Heart left ventricle (tissue), 16 donors: ENCODE results near the gene TMEM132D. TPM values are rescaled to one million over a fixed set of nuclear protein-coding genes. Genes with fewer than 3 reads are reported as not detected.

Experiments
- ATAC-seq, 4 donors: fragments of 200-7000 bp; cut with Tn5 transposase; one replicate each; pipeline ENCODE4 v1.9.1; 2020 to 2022; ENCODE audit warnings: moderate library complexity in 4 of 4, mild to moderate bottlenecking in 3 of 4, moderate number of reproducible peaks in 1 of 4
- DNase-seq, 5 donors: peaks; one replicate each; pipeline ENCODE4 v3.0.0-alpha.2; 2020
- H3K27ac ChIP-seq, 12 donors: fragments of 200-600 bp; sonication (generic) in 4 of 12; one replicate each; pipeline versions ENCODE4 v1.5.0 to v1.8.0; 2016 to 2022; ENCODE audit warnings: mild to moderate bottlenecking in 2 of 12
- H3K27me3 ChIP-seq, 9 donors: fragments of 200-600 bp; sonication (generic) in 2 of 9; one replicate each; pipeline versions ENCODE4 v1.5.1 to v1.8.0; 2016 to 2022; ENCODE audit warnings: mild to moderate bottlenecking in 3 of 9
- H3K36me3 ChIP-seq, 9 donors: fragments of 200-600 bp; sonication (generic) in 2 of 9; one replicate each; pipeline versions ENCODE4 v1.5.0 to v1.8.0; 2018 to 2022; ENCODE audit warnings: mild to moderate bottlenecking in 2 of 9
- H3K4me1 ChIP-seq, 12 donors: fragments of 200-600 bp; sonication (generic) in 4 of 12; one replicate each; pipeline versions ENCODE4 v1.5.0 to v1.8.0; 2016 to 2022; ENCODE audit warnings: mild to moderate bottlenecking in 3 of 12
- H3K4me3 ChIP-seq, 12 donors: fragments of 200-600 bp; sonication (generic) in 4 of 12; one replicate each; pipeline versions ENCODE4 v1.5.0 to v1.8.0; 2017 to 2022; ENCODE audit warnings: mild to moderate bottlenecking in 9 of 12, moderate library complexity in 4 of 12
- H3K9me3 ChIP-seq, 12 donors: fragments of 200-600 bp; sonication (generic) in 4 of 12; one replicate each; pipeline versions ENCODE4 v1.5.0 to v1.8.0; 2016 to 2022; ENCODE audit warnings: mild to moderate bottlenecking in 1 of 12
- CTCF ChIP-seq, 12 donors: fragments of 200-600 bp; sonication (generic) in 4 of 12; IDR thresholded peaks; one replicate each; pipeline versions ENCODE4 v1.5.0 to v1.8.0; 2018 to 2022; ENCODE audit warnings: antibody characterized with exemption in 12 of 12, mild to moderate bottlenecking in 5 of 12
- POLR2A ChIP-seq, 2 donors: fragments of 450-650 bp; IDR thresholded peaks; one replicate each; pipeline ENCODE4 v1.6.1; 2017; ENCODE audit warnings: antibody characterized with exemption in 2 of 2, mild to moderate bottlenecking in 2 of 2, moderate library complexity in 2 of 2
- WGBS, 4 donors: extraction: QIAGEN DNeasy Blood & Tissue Kit in 2 of 4; methylation state at CpG; one replicate each; pipeline versions ENCODE4 v1.1.5 to v1.1.7; 2013 to 2018; 5-methylcytosine and 5-hydroxymethylcytosine counted together
- intact Hi-C, 10 donors: fragments of 100-400 bp; cut with DNase I; formaldehyde crosslinking; loops; one replicate each; pipeline versions ENCODE4 v1.11.1 to v1.14.2; 2022
- polyA plus RNA-seq, 2 donors: library from polyadenylated mRNA; stranded (reverse); fragments of 200-250 nt; gene quantifications; one replicate each; pipeline ENCODE4 v1.2.3, GENCODE V29; 2013
- total RNA-seq, 9 donors: library from RNA; depleted of rRNA in 2 of 9; stranded (reverse); fragments of >200 nt in 2 of 9; fragmentation: NEBNext Ultra II Directional in 3 of 9; extraction: Animal tissue kit (Norgen Biotek cat#: 25700) in 3 of 9; gene quantifications; one replicate each; pipeline versions ENCODE4 v1.1.0 to v1.2.4, GENCODE V29; 2016 to 2023
- donor health status: ischemic (EF 13 %, LVEDD 7.1; RV severe dilation, severe dysfunction).
- donor health status: healthy with polysubstance abuse.
- donor health status: DM: no; HTN: yes; CAD: no.
- donor health status: DM: no; HTN: no; CAD: no.
- donor health status: ischemic (EF 25% LVEDD 6.9; RV normal size, moderate dysfunction).
- donor health status: ischemic (EF 25% LVEDD 5.7; RV mildly dilated, moderate dysfunction).
- donor health status: healthy.
- donor health status: DM: yes; HTN: yes; CAD: no.
- donor health status: ischemic (EF 35%, LVEDD 5.7; RV mildly dilated, moderate dysfunction).
- donor health status: nonischemic (EF 11% LVEDD 7.7; RV severe dilation, severe dysfunction).
- donor health status: DM: yes; HTN: yes; CAD: no.
- donor health status: PGD.
- donor health status: ischemic (EF 29% LVEDD 5.4; RV normal size, mild dysfunction).
- donor health status: nonischemic (EF 23%, LVEDD 6.1; RV moderate dilation, normal function).

The TMEM132D gene
- total and polyA plus RNA-seq, 11 donors: not detected

- H3K27ac ChIP-seq: no peak overlapping the region
- H3K4me3 ChIP-seq: no peak overlapping the region
- ATAC-seq: no peak
- no peaks in the 10 kb centered on the region for H3K36me3 ChIP-seq
- peaks cover 0 to 19% (median 0%) of the 10 kb centered on the region in 9 donors for H3K27me3 ChIP-seq
- intact Hi-C loops: no loop called here
- H3K4me1 ChIP-seq: no peaks in the 10 kb centered on the region
- TF ChIP-seq CTCF (IDR thresholded peaks at IDR 0.05) (no peak), POLR2A (IDR thresholded peaks at IDR 0.05) (no peak)
- 43 to 49% (median 44%) methylated on average over 10 of the region's 10 CpGs for WGBS, 4 donors
- DNase-seq: no peak
- H3K9me3 ChIP-seq: peaks cover 0 to 7% (median 0%) of the 10 kb centered on the region in 12 donors
Observed at GRCh38 chr12:129826273-129826672, 77.6 kb downstream of the TMEM132D start.

GRCh38 chr12:129825316-129825715 lies 78.5 kb downstream of the TMEM132D start:
- no peaks in the 10 kb centered on the region for H3K4me1 ChIP-seq
- DNase-seq (no peak), ATAC-seq (no peak)
- TF ChIP-seq POLR2A (IDR thresholded peaks at IDR 0.05): no peak
- peaks cover 0 to 19% (median 0%) of the 10 kb centered on the region in 9 donors for H3K27me3 ChIP-seq
- intact Hi-C loops: no loop called here
- H3K36me3 ChIP-seq: no peaks in the 10 kb centered on the region
- H3K4me3 ChIP-seq: no peak overlapping the region
- 57 to 71% (median 64%) methylated on average over 9 of the region's 9 CpGs for WGBS, 4 donors
- peaks cover 0 to 7% (median 0%) of the 10 kb centered on the region in 12 donors for H3K9me3 ChIP-seq
- no peak overlapping the region for H3K27ac ChIP-seq

- no peak overlapping the region for H3K4me3 ChIP-seq
- TF ChIP-seq CTCF (IDR thresholded peaks at IDR 0.05): no peak
- TF ChIP-seq POLR2A (IDR thresholded peaks at IDR 0.05): no peak
- no peaks in the 10 kb centered on the region for H3K4me1 ChIP-seq
- H3K27me3 ChIP-seq: peaks cover 0 to 14% (median 0%) of the 10 kb centered on the region in 9 donors
- H3K9me3 ChIP-seq: no peaks in the 10 kb centered on the region
- ATAC-seq: no peak
- WGBS, 4 donors: 64 to 73% (median 72%) methylated on average over 5 of the region's 5 CpGs
- DNase-seq: no peak
- H3K36me3 ChIP-seq: no peaks in the 10 kb centered on the region
- H3K27ac ChIP-seq: no peak overlapping the region
- intact Hi-C loops: no loop called here
Observed at GRCh38 chr12:129821964-129822363, 81.9 kb downstream of the TMEM132D start.

- Histone ChIP-seq H3K4me3 (no peak overlapping the region), H3K36me3 (no peaks in the 10 kb centered on the region)
Observed at GRCh38 chr12:129819391-129819790, 84.4 kb downstream of the TMEM132D start.

More at GRCh38 chr12:129819391-129819790, 84.4 kb downstream of the TMEM132D start:
- Histone ChIP-seq H3K9me3 (no peaks in the 10 kb centered on the region), H3K27ac (no peak overlapping the region), H3K4me1 (no peaks in the 10 kb centered on the region), H3K27me3 (no peaks in the 10 kb centered on the region)
- no peak for ATAC-seq
- 77 to 82% (median 78%) methylated on average over 12 of the region's 12 CpGs for WGBS, 4 donors
- no peak for DNase-seq
- TF ChIP-seq POLR2A (IDR thresholded peaks at IDR 0.05): no peak
- TF ChIP-seq CTCF (IDR thresholded peaks at IDR 0.05): no peak
- intact Hi-C loops: no loop called here
